ENCODE measurements around the gene CDK2. TPM values are rescaled to one million over a fixed set of nuclear protein-coding genes. Genes with fewer than 3 reads are reported as not detected.

Gene CDK2
- total and polyA plus RNA-seq, 2 experiments from 2014 or later, result 23.9 to 26.6 TPM

DNA sequence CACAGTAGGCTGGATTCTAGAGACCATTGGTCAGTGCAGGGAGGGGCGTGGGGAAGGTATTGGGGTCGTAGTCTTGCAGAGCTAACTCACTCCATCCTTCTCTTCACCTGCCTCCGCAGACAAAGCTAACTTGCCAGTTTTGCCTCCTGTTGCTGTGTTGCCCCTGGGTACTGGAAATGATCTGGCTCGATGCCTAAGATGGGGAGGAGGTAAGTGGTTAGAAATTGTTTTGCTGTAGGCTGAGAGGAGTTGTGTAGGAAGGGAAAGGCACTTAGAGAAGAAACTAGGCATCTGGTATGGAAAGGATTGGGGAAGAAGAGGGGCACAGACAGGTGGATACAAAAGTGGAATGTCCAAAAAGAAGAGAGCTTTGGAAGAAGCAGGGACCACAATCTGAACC is 24.6 kb upstream of the CDK2 start:
- Histone ChIP-seq H3K27ac (no peak overlapping the region), H3K36me3 (replicated peaks; ENCODE audit: insufficient read depth, low read depth) (no peaks in the 10 kb centered on the region), H3K4me1 (ENCODE audit: insufficient read depth) (no peaks in the 10 kb centered on the region), H3K79me2 (no peaks in the 10 kb centered on the region), H3K27me3 (no peaks in the 10 kb centered on the region), H3K9me3 (ENCODE audit: low read depth) (no peaks in the 10 kb centered on the region), H2AFZ (no peak overlapping the region), H3K9me2 (replicated peaks; ENCODE audit: insufficient read depth) (no peaks in the 10 kb centered on the region), H3K4me2 (no peak overlapping the region), H3K4me3 (no peak overlapping the region), H4K20me1 (ENCODE audit: insufficient read depth, poor library complexity, severe bottlenecking) (no peaks in the 10 kb centered on the region)
- DNase-seq (ENCODE audit: low spot score), result no peak
- TF ChIP-seq EZH2 (IDR thresholded peaks at IDR 0.05; ENCODE audit: borderline replicate concordance), result no peak
- no peak for TF ChIP-seq CTCF (IDR thresholded peaks at IDR 0.05; ENCODE audit: poor library complexity)
- no peak for TF ChIP-seq EZH2phosphoT487 (IDR thresholded peaks at IDR 0.05; ENCODE audit: low read depth, severe bottlenecking, unreplicated experiment)
- WGBS (ENCODE audit: low lambda C conversion rate, missing lambda C conversion rate), result 86% methylated on average over 4 of the region's 4 CpGs

- H4K20me1 ChIP-seq (ENCODE audit: insufficient read depth, poor library complexity, severe bottlenecking), result no peaks in the 10 kb centered on the region
- no peak for TF ChIP-seq CTCF (IDR thresholded peaks at IDR 0.05; ENCODE audit: poor library complexity)
- no peak overlapping the region for H3K27ac ChIP-seq
- H2AFZ ChIP-seq, result no peak overlapping the region
- WGBS (ENCODE audit: low lambda C conversion rate, missing lambda C conversion rate), result 84% methylated on average over 1 of the region's 1 CpG
- H3K4me2 ChIP-seq, result no peak overlapping the region
- no peaks in the 10 kb centered on the region for H3K79me2 ChIP-seq
- no peak for DNase-seq (ENCODE audit: low spot score)
- no peaks in the 10 kb centered on the region for H3K9me3 ChIP-seq (ENCODE audit: low read depth)
- H3K4me1 ChIP-seq (ENCODE audit: insufficient read depth), result no peaks in the 10 kb centered on the region
- no peaks in the 10 kb centered on the region for H3K27me3 ChIP-seq
- no peak overlapping the region for H3K4me3 ChIP-seq
- no peaks in the 10 kb centered on the region for H3K9me2 ChIP-seq (replicated peaks; ENCODE audit: insufficient read depth)
- H3K36me3 ChIP-seq (replicated peaks; ENCODE audit: insufficient read depth, low read depth), result no peaks in the 10 kb centered on the region
These were observed 24.0 kb upstream of the CDK2 start for GRCh38 chr12:55942577-55943136.

DNA sequence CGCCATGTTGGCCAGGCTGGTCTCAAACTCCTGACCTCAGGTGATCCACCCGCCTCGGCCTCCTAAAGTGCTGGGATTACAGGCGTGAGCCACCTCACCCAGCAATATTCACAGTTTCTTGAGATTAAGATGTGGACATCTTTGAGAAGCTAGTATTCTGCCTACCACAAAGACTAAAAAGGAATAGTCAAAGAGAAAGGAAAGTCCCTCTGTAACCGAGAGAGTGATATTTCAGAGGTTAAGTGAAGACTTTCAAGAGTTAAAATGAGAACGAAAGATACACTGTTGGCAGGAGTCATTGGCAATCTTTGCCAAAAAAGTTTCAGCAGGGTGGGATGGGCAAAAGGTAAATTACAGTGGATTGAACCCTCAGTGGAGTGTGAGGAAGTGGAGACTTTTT is 20.1 kb upstream of the CDK2 start:
- 95% methylated on average over 6 of the region's 6 CpGs for WGBS (ENCODE audit: low lambda C conversion rate, missing lambda C conversion rate)
- H2AFZ ChIP-seq, result no peak overlapping the region
- no peaks in the 10 kb centered on the region for H4K20me1 ChIP-seq (ENCODE audit: insufficient read depth, poor library complexity, severe bottlenecking)
- no peaks in the 10 kb centered on the region for H3K36me3 ChIP-seq (replicated peaks; ENCODE audit: insufficient read depth, low read depth)
- H3K27me3 ChIP-seq, result no peaks in the 10 kb centered on the region
- no peaks in the 10 kb centered on the region for H3K79me2 ChIP-seq
- H3K4me3 ChIP-seq, result no peak overlapping the region
- no peak for DNase-seq (ENCODE audit: low spot score)
- TF ChIP-seq EZH2 (IDR thresholded peaks at IDR 0.05; ENCODE audit: borderline replicate concordance) (no peak), EZH2phosphoT487 (IDR thresholded peaks at IDR 0.05; ENCODE audit: low read depth, severe bottlenecking, unreplicated experiment) (no peak), CTCF (IDR thresholded peaks at IDR 0.05; ENCODE audit: poor library complexity) (no peak)
- H3K4me1 ChIP-seq (ENCODE audit: insufficient read depth), result no peaks in the 10 kb centered on the region
- H3K9me3 ChIP-seq (ENCODE audit: low read depth), result no peaks in the 10 kb centered on the region
- H3K27ac ChIP-seq, result no peak overlapping the region
- H3K9me2 ChIP-seq (replicated peaks; ENCODE audit: insufficient read depth), result no peaks in the 10 kb centered on the region
- no peak overlapping the region for H3K4me2 ChIP-seq

DNA sequence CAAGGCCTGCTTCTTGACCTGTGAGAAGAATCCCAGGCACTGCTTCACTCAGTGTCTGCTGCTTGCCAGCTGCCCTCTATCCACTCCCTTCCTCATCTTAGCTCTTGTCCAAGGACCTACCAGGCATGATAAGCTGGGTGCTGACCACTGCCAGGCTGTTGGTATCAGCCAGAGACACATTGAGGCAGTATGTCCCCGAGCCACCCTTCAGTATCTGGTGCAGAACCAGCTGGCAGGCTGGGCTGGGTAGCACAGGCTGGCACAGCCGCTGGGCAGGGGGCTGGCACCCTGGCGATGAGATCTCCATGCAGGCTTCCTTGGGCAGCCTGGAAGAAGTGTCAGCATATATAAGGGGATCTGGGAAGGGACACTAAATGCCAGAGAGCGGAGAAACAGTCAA is 11.3 kb upstream of the CDK2 start:
- Histone ChIP-seq H3K9me3 (ENCODE audit: low read depth) (no peaks in the 10 kb centered on the region), H2AFZ (no peak overlapping the region), H3K9me2 (replicated peaks; ENCODE audit: insufficient read depth) (no peaks in the 10 kb centered on the region), H3K4me2 (no peak overlapping the region), H3K36me3 (replicated peaks; ENCODE audit: insufficient read depth, low read depth) (no peaks in the 10 kb centered on the region), H3K4me3 (no peak overlapping the region), H3K4me1 (ENCODE audit: insufficient read depth) (peaks cover 18% of the 10 kb centered on the region), H3K27ac (peak overlapping the region; percentile 16), H3K79me2 (no peaks in the 10 kb centered on the region), H4K20me1 (ENCODE audit: insufficient read depth, poor library complexity, severe bottlenecking) (no peaks in the 10 kb centered on the region), H3K27me3 (no peaks in the 10 kb centered on the region)
- DNase-seq (ENCODE audit: low spot score), result no peak
- WGBS (ENCODE audit: low lambda C conversion rate, missing lambda C conversion rate), result 88% methylated on average over 4 of the region's 4 CpGs
- TF ChIP-seq EZH2phosphoT487 (IDR thresholded peaks at IDR 0.05; ENCODE audit: low read depth, severe bottlenecking, unreplicated experiment) (no peak), CTCF (IDR thresholded peaks at IDR 0.05; ENCODE audit: poor library complexity) (no peak), EZH2 (IDR thresholded peaks at IDR 0.05; ENCODE audit: borderline replicate concordance) (no peak)
